Measurements from ENCODE around the gene WWOX.

The WWOX gene

DNA sequence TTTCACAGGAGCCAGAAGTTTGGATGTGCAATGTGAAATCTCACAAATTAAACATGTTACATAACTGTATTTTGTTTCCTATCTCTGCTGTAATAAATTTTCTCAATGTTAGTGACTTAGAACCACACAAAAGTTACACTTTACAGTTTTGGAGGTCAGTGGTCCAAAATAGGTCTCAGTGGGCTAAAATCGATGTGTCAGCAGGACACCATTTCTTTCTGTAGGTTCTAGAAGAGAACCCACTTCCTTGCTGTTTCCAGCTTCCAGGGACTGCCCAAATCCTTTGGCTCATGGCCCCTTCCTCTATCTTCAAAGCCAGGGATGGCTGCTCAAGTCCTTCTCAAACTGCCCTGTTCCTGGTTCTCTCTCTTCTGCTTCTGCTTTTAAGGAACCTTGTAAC, 252.7 kb downstream of the WWOX start:
- no peak for DNase-seq (ENCODE audit: low read depth in 2 of 2)

- no peak for DNase-seq (ENCODE audit: low read depth in 2 of 2)
Measured at GRCh38 chr16:78353640-78354275, 254.3 kb downstream of the WWOX start.

GRCh38 chr16:78362524-78363135, 263.2 kb downstream of the WWOX start:
- no peak for DNase-seq (ENCODE audit: low read depth in 2 of 2)

GRCh38 chr16:78363843-78364555, 264.5 kb downstream of the WWOX start:
- DNase-seq (ENCODE audit: low read depth in 2 of 2), result no peak

DNA sequence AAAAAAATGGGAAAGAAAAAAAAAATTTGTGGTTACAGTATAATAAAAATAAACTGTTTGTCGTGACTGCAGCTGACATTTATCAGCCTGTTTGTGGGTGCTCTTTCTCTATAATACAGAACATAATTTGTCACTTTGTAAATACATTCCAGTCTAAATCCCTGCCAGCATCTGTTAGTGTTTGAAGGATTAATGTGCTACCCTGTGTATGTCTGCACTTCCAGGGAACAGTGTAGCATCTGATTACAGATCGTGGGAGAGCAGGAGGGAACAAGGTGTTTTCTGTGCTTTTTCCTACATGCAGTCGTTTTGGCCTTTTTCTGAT, 265.1 kb downstream of the WWOX start:
- no peak for DNase-seq (ENCODE audit: low read depth in 2 of 2)

GRCh38 chr16:78365366-78365765, 265.9 kb downstream of the WWOX start:
- DNase-seq (ENCODE audit: low read depth in 2 of 2), result no peak

DNA sequence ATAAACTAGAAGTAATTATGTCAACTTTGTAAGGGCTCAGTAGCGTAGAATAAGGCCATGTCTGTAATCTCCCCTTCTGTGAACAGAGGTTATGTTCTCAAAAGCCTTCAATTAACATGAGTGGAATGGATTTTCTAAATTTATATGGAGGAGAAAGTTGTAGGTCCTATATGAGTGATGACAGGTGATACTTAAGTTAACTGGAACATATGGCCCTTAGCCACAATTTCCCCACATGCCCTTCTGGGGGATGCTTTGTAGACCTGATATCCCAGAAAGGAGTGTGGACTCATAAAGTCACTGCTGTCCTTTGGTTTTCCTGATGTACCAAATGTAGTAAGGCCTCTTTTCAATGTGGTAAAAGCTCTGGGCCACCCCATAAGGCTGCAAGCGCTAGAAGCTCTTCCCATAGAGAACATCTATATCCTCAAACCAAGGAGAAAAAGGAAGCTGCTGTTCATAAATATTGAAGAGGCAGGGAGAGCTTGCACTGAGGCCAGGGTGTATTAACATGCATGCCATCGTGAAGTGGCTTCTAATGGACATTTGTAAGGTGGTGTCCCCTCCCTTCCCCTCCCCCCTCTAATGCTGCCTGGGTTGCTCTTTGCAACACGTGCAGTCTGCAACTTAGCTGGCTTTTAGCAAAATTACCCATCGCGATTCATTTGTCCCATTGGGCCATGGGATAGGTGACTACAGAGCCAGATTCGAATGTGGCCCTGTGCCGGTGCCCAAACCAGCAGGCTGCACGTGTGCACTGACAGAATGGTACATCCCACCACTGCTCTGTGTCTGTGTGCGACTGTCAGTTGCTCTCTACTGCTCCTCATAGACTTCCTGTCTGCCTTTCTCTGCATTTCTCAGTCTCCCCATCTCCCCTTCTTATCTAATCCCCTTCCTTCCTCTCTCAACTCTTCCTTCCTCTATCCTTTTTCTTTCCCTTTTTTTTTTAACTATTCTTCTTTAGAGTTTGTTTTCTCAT, 269.0 kb downstream of the WWOX start:
- DNase-seq (ENCODE audit: low read depth in 2 of 2), result no peak

DNA sequence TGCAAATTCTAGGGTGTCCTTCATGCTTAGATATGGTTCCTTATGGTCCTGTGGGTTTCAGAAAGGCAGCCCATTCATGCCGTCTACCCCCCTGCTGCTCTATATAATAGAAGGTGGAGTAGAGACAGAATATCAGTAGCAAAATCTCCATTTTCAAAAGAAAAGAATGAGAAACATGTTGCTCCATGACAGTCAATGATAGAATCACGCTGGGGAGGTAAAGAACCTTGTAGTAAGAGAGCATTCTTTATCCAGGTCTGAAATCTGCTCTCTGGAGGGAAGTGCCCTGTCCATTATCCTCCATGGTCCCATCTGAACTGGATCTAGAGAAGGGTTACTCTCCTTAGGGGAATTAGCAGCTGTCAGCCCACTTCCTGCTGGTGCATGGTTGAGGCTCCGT, 272.8 kb downstream of the WWOX start:
- no peak for DNase-seq (ENCODE audit: low read depth in 2 of 2)

DNA sequence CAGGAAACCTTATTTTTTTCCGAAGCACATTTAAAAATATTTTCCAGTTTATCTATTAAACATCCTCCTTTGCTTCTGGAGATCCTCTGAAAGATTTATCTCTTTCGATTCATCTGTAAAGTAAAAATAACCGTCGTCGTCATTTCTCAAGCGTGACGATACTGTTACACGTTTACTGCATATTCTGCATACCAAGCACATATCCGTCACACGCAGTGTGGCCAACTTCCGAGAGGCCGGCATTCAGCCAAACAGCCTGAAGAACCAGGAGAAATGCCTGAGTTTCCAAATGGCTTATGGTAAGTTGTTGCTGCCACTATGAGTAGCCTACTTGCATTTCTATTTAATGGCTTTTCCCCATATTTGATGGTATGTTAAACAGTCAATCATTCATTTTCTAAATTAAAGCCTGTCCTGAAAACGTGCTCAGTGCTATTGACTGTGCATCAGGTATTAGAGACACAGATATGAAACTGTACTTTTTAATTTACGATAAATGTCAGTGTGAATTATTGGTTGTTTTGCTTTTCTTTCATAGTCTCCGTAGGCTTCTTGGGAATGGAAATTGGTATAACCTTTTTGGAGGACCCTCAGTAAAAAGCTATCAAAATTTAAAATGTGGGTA, 275.7 kb downstream of the WWOX start:
- no peak for DNase-seq (ENCODE audit: low read depth in 2 of 2)

DNA sequence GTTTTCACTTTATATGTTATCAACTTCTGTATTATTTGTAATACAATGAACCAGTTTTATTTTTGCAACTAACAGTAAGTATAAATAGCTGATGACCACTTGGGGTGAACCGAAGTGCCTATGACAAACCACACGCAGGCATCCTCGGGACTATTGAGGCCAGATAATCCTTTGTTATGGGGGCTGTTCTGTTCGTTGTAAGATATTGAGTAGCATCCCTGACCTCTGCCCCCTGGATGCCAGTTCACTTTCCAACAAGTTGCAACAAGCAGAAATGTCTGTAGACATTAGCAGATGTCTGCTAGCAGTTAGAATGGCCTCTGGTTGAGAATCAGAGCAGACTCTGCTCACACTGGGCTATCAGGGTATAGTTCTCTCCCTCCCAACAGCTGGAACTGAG, 277.0 kb downstream of the WWOX start:
- no peak for DNase-seq (ENCODE audit: low read depth in 2 of 2)

DNA sequence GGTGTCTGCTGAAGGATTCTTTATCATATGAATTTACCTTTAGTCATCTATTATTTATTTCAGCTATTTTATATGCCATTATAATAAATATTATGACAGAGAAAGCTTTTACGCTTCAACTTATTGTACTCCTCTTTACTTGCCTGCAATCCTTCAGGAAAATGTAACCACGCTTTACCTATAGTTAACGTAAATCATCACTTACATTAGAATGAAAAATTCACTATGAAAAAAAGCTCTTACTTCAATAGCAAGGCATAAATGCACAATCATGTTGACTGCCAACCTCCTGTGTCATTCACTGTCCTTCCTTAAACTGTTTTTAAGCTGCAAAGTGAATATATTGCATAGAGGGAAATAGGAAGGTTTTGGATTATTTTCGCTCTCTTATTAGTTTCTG, 277.9 kb downstream of the WWOX start:
- DNase-seq (ENCODE audit: low read depth in 2 of 2), result no peak

GRCh38 chr16:78381060-78381459, 281.6 kb downstream of the WWOX start:
- no peak for DNase-seq (ENCODE audit: low read depth in 2 of 2)

GRCh38 chr16:78383118-78383517, 283.7 kb downstream of the WWOX start:
- no peak for DNase-seq (ENCODE audit: low read depth in 2 of 2)

- DNase-seq (ENCODE audit: low read depth in 2 of 2), result no peak
Measured at GRCh38 chr16:78385086-78385805, 285.8 kb downstream of the WWOX start.

DNA sequence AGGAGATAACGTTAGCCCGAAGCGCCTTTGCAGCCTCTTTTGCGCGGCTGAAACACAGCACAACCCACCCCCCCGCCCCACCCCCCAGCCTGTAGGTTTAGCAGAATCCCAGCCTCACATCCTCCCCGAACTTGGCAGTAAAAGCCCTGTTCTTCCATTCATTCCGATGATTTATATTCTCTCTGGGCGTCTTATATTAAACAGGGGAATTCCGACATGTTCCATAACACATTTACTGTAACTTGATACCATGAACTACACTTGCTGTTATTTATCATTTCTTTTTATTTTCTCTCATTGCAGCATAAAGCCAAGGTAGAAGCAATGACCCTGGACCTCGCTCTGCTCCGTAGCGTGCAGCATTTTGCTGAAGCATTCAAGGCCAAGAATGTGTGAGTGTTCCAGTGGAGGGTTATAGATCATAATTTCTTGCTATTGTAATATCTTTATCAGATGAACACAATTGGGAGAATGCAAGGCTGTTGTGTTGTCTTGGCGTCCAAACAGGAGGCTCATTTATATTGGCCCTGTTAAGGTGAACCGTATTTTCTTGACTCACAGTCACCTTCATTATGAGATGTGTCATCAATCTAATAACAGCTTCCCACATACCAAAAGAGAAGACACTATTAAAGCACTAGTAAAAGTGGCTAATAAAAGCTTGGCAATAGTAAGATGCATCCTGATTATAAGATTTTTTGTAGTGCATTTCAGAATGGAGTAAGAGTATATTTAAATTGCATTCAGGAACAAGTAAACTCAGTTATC, 287.3 kb downstream of the WWOX start:
- DNase-seq (ENCODE audit: low read depth in 2 of 2), result no peak

GRCh38 chr16:78389009-78389498, 289.6 kb downstream of the WWOX start:
- DNase-seq (ENCODE audit: low read depth in 2 of 2), result no peak

GRCh38 chr16:78390092-78390491, 290.6 kb downstream of the WWOX start:
- DNase-seq (ENCODE audit: low read depth in 2 of 2), result no peak

DNA sequence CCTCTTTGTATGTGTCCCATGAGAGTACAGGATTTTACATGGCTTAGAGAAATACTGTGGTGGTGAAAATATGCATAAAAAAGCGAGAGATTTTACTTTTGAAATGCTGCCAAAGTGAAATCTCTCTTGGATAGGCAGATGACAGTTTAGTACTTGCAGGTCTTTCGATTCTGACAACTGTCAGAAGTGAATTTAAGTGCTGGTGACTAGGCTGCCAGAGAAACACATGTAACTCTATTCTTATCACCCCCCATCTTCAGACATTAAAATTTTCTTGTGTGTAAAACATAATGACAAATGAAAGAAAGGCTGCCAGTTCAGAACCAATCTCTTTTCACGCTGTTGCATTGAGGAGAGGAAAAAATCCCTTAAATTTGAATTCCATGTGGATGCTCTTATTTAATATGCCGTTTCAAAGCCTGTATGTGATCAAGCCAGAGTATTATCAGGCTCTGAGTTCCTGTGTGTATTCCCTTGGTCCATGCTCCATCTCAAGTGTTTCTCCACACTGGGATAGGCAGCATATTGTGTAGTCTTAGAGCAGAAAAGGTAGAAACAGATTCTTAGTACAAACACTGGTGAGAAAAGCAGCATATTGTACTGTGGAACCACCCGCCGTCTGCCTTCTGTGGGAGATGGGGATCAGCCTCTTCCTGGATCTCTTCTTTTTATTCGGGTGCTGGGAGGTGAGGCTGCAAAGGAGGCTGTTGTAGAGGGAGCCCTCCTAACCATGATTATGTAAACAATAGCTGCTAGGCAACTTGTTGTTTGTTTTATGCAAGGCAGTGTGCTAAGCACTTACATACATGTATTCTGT, 291.3 kb downstream of the WWOX start:
- DNase-seq (ENCODE audit: low read depth in 2 of 2), result no peak

GRCh38 chr16:78392585-78393195, 293.2 kb downstream of the WWOX start:
- DNase-seq (ENCODE audit: low read depth in 2 of 2), result no peak
